Peyer's patch (tissue), 4 donors: ENCODE data around the gene CHMP6.

ENCODE experiments used
- CTCF ChIP-seq, 6 experiments: fragments of 450-650 bp in 4 of 6; fragments of 200-600 bp in 2 of 6; sonication (generic) in 1 of 6; IDR thresholded peaks; one replicate each; pipeline ENCODE4 v1.5.1; 2017 to 2019; ENCODE audit warnings: antibody characterized with exemption in 6 of 6, mild to moderate bottlenecking in 3 of 6, moderate library complexity in 1 of 6
- POLR2A ChIP-seq, 2 donors: fragments of 450-650 bp; IDR thresholded peaks; one replicate each; pipeline ENCODE4 v1.5.1; 2017; ENCODE audit warnings: antibody characterized with exemption in 2 of 2, mild to moderate bottlenecking in 2 of 2, moderate library complexity in 2 of 2

GRCh38 chr17:80970044-80970761 is 21.4 kb upstream of the CHMP6 start:
- TF ChIP-seq CTCF (IDR thresholded peaks at IDR 0.05), result peak in 5 of 6 experiments; percentile 34 to 44 (median 36)
- no peak for TF ChIP-seq POLR2A (IDR thresholded peaks at IDR 0.05)
